Uterus (tissue), 4 donors: Measurements from ENCODE around the gene SLC9A1. TPM values are rescaled to one million over a fixed set of nuclear protein-coding genes. Genes with fewer than 3 reads are reported as not detected.

Experiments
- DNase-seq, 2 donors: peaks; one replicate each; pipeline ENCODE4 v3.0.0-alpha.2; 2019 to 2020
- H3K27ac ChIP-seq, 2 donors: fragments of 200-600 bp; sonication (generic); 1 replicate in 1 of 2; 2 replicates in 1 of 2; pipeline ENCODE4 v1.5.1; 2016 to 2018
- H3K27me3 ChIP-seq, 2 donors: fragments of 200-600 bp; sonication (generic); one replicate each; pipeline ENCODE4 v1.5.1; 2018 to 2019; ENCODE audit warnings: control low read depth in 1 of 2
- H3K36me3 ChIP-seq, 2 donors: fragments of 200-600 bp; sonication (generic); one replicate each; pipeline ENCODE4 v1.5.1; 2019; ENCODE audit warnings: control low read depth in 1 of 2
- H3K4me1 ChIP-seq, 2 donors: fragments of 200-600 bp; sonication (generic); one replicate each; pipeline ENCODE4 v1.5.1; 2018 to 2019; ENCODE audit warnings: control low read depth in 1 of 2
- H3K4me3 ChIP-seq, 2 donors: fragments of 200-600 bp; sonication (generic); 1 replicate in 1 of 2; 2 replicates in 1 of 2; pipeline ENCODE4 v1.5.1; 2018 to 2019; ENCODE audit warnings: mild to moderate bottlenecking in 1 of 2
- H3K9me3 ChIP-seq, 2 donors: fragments of 200-600 bp; sonication (generic); one replicate each; pipeline ENCODE4 v1.5.1; 2019; ENCODE audit warnings: control low read depth in 1 of 2
- POLR2A ChIP-seq, 2 donors: fragments of 450-650 bp; IDR thresholded peaks; one replicate each; pipeline ENCODE4 v1.6.1; 2016; ENCODE audit warnings: antibody characterized with exemption in 2 of 2, mild to moderate bottlenecking in 1 of 2, moderate library complexity in 1 of 2
- intact Hi-C: fragments of 100-400 bp; cut with DNase I; formaldehyde crosslinking; loops from one replicate; pipeline ENCODE4 v1.15.1; 2023; ENCODE audit warnings: low total_unique reads
- total RNA-seq, 4 donors: library from RNA; depleted of rRNA in 3 of 4; stranded (reverse); fragments of >200 nt in 3 of 4; gene quantifications; one replicate each; pipeline versions ENCODE4 v1.1.0 to v1.2.4, GENCODE V29; 2014 to 2023
- TF ChIP-seq, protein P1 (sequence below), 4 experiments: fragments of 200-600 bp in 2 of 4; fragments of 450-650 bp in 2 of 4; sonication (generic) in 2 of 4; IDR thresholded peaks; one replicate each; pipeline ENCODE4 v1.5.1; 2016 to 2019; ENCODE audit warnings: antibody characterized with exemption in 4 of 4, mild to moderate bottlenecking in 2 of 4, moderate library complexity in 1 of 4
- donor health status: DM: yes; HTN: yes; CAD: no.

The SLC9A1 gene
- total RNA-seq, 4 donors from 2014 or later, result 3.1 to 33.6 (median 18.4) TPM

DNA sequence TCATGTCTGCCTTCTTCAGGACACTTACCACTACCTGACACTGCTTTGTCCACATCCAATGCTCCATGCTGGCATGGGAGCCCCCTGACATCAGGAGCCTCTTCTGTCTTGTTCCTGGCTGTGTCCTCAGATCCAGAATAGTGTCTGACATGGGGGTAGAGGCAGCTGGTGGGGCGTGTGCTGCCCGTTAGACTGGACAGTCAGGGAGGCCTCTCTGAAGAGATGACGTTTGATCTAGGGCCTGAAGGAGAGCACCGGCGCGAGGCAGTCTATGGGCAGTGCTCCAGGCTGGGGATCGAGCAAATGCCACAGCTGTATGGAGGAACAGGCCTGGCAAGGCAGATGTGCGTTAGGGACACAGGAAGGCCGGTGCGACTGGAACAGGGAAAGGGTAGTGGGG lies 16.6 kb downstream of the SLC9A1 start:
- Histone ChIP-seq H3K27me3 (no peaks in the 10 kb centered on the region), H3K4me3 (no peak overlapping the region), H3K27ac (no peak overlapping the region), H3K36me3 (no peaks in the 10 kb centered on the region), H3K9me3 (no peaks in the 10 kb centered on the region), H3K4me1 (no peaks in the 10 kb centered on the region)
- no peak for DNase-seq
- intact Hi-C loops, result no loop called here
- TF ChIP-seq POLR2A (IDR thresholded peaks at IDR 0.05), result no peak
- TF ChIP-seq, protein P1, sequence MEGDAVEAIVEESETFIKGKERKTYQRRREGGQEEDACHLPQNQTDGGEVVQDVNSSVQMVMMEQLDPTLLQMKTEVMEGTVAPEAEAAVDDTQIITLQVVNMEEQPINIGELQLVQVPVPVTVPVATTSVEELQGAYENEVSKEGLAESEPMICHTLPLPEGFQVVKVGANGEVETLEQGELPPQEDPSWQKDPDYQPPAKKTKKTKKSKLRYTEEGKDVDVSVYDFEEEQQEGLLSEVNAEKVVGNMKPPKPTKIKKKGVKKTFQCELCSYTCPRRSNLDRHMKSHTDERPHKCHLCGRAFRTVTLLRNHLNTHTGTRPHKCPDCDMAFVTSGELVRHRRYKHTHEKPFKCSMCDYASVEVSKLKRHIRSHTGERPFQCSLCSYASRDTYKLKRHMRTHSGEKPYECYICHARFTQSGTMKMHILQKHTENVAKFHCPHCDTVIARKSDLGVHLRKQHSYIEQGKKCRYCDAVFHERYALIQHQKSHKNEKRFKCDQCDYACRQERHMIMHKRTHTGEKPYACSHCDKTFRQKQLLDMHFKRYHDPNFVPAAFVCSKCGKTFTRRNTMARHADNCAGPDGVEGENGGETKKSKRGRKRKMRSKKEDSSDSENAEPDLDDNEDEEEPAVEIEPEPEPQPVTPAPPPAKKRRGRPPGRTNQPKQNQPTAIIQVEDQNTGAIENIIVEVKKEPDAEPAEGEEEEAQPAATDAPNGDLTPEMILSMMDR (IDR thresholded peaks at IDR 0.05), result no peak

DNA sequence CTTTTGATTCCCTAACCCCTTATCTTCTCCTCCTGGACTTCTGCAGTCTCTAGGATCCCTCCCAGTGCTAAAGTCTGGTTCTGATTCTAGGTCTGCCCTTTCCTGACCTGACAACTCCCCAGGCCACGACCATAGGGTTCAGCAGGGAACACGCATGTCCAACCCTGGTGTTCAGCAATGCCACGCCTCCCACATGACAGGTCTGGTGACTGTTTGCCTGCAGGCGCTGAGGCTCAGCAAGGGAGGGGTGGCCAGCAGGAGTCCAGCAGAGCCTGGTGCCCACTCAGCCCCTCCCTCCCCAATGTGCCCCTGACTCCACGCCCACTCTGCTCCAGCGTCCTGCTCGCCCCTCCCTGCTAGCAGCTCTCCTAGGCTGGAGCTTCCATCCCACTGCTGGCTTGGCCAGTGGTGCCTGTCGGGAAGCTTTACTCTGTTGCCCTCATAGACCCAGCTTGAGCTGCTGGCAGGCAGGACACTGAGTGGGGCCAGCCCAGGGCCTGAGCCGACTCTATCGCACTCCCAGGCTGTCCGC lies 17.3 kb downstream of the SLC9A1 start:
- TF ChIP-seq POLR2A (IDR thresholded peaks at IDR 0.05), result no peak
- TF ChIP-seq, protein P1 (IDR thresholded peaks at IDR 0.05), result no peak
- Histone ChIP-seq H3K4me1 (no peaks in the 10 kb centered on the region), H3K27ac (peak overlapping the region in 1 of 2 donors; percentile 12), H3K36me3 (no peaks in the 10 kb centered on the region), H3K4me3 (no peak overlapping the region), H3K27me3 (no peaks in the 10 kb centered on the region), H3K9me3 (no peaks in the 10 kb centered on the region)
- DNase-seq, result no peak
- intact Hi-C loops, result no loop called here

DNA sequence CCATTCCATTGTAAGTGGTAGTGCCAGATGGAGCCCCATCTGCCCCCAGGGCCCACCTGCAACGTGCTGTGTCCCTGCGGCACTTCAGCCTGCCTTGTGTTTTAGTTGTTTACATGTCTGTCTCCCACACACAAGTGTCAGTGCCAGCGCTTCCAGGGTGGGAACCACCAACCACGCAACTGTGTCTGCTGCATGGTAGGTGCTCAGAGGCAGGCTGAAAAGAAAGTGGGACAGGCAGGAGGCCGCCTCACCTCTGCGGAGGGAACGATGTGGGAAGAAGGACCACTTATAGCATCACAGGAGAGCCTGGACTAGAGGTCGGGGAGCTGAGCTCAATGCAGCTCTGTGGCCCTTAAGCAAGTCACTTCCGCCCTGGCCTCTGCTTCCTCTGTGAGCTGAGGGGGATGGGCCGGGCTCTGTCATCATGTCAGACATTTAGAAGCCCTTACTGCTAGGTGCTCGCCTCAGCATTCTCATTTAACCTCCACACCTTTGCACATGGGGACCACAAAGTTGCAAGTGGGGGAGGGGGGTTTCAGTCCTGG lies 17.9 kb downstream of the SLC9A1 start:
- Histone ChIP-seq H3K4me1 (no peaks in the 10 kb centered on the region), H3K27ac (peak overlapping the region in 1 of 2 donors; percentile 12), H3K4me3 (no peak overlapping the region), H3K36me3 (no peaks in the 10 kb centered on the region), H3K9me3 (no peaks in the 10 kb centered on the region), H3K27me3 (no peaks in the 10 kb centered on the region)
- DNase-seq, result no peak
- intact Hi-C loops, result no loop called here
- no peak for TF ChIP-seq POLR2A (IDR thresholded peaks at IDR 0.05)
- TF ChIP-seq, protein P1 (IDR thresholded peaks at IDR 0.05), result no peak

DNA sequence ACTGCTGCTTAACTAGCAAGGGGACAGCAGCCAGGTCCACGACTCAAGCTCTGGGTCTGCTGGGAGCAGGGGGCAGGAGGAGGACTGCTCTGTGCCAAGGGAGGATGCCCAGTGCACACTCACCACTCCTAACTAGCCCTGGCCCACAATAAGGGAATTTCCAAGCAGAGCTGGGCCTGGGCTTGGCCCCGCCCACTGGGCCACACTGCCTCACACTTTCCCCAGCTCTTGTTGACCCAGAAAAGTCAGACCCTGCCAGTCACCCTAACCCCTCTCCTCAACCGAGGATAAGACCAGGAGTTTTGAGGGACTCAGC lies 18.7 kb downstream of the SLC9A1 start:
- no peaks in the 10 kb centered on the region for H3K27me3 ChIP-seq
- intact Hi-C loops, result no loop called here
- no peak for DNase-seq
- H3K4me3 ChIP-seq, result no peak overlapping the region
- no peak overlapping the region for H3K27ac ChIP-seq
- TF ChIP-seq POLR2A (IDR thresholded peaks at IDR 0.05), result no peak
- TF ChIP-seq, protein P1 (IDR thresholded peaks at IDR 0.05), result no peak
- H3K4me1 ChIP-seq, result no peaks in the 10 kb centered on the region
- no peaks in the 10 kb centered on the region for H3K9me3 ChIP-seq
- no peaks in the 10 kb centered on the region for H3K36me3 ChIP-seq

DNA sequence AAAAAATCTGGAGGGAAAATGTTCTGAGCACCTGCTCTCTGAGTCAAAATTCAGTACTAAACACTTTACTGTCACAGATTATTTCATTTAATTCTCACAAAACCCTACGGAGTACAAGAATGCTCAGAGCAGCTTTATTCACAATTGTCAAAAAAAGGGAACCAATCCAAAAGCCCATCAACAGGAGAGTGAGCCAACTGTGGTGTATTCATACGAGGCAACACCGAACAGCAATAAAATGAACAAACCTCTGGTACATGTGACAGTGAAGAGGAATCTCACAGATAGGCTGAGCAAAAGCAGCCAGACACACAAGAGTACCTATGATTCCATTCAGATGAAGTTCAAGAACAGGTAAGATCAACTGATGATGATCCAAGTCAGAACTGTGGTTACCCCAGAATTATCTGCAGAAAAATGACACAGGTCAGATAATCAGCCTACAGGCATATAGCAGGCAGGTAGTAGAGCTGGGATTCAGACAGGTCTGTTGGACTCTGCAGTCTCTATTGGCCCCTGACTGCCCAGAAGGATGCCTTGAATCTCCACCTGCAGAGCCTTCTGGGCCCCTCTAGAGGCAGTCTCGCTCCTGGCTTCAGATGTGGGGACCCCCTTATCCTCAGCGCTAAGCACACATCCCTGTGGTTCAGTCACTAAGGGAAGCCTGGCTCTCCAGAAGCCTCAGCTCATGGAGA lies 19.2 kb downstream of the SLC9A1 start:
- Histone ChIP-seq H3K9me3 (no peaks in the 10 kb centered on the region), H3K36me3 (no peaks in the 10 kb centered on the region), H3K27me3 (no peaks in the 10 kb centered on the region), H3K4me3 (no peak overlapping the region), H3K4me1 (no peaks in the 10 kb centered on the region), H3K27ac (no peak overlapping the region)
- intact Hi-C loops, result no loop called here
- TF ChIP-seq, protein P1 (IDR thresholded peaks at IDR 0.05), result no peak
- TF ChIP-seq POLR2A (IDR thresholded peaks at IDR 0.05), result no peak
- no peak for DNase-seq
